ENCODE results near the gene FADD.

The FADD gene

GRCh38 chr11:70201882-70202861, 924 bp upstream of the FADD start:
- H3K9ac ChIP-seq (ENCODE audit: low read length), result no peak overlapping the region
- no peaks in the 10 kb centered on the region for H3F3A ChIP-seq (ENCODE audit: insufficient read depth)
- H3K4me2 ChIP-seq (ENCODE audit: low read depth, low read length, poor library complexity, severe bottlenecking), result no peak overlapping the region
- H3K4me3 ChIP-seq (ENCODE audit: insufficient read depth, low read length, poor library complexity, severe bottlenecking), result no peak overlapping the region
- no peaks in the 10 kb centered on the region for H3K9me3 ChIP-seq (ENCODE audit: insufficient read depth, low read length)
- H3K27ac ChIP-seq (ENCODE audit: low read depth, low read length), result no peak overlapping the region
- TF ChIP-seq EZH2phosphoT487 (conservative IDR thresholded peaks at IDR 0.05; ENCODE audit: low read length), result no peak
- TF ChIP-seq, protein P1, sequence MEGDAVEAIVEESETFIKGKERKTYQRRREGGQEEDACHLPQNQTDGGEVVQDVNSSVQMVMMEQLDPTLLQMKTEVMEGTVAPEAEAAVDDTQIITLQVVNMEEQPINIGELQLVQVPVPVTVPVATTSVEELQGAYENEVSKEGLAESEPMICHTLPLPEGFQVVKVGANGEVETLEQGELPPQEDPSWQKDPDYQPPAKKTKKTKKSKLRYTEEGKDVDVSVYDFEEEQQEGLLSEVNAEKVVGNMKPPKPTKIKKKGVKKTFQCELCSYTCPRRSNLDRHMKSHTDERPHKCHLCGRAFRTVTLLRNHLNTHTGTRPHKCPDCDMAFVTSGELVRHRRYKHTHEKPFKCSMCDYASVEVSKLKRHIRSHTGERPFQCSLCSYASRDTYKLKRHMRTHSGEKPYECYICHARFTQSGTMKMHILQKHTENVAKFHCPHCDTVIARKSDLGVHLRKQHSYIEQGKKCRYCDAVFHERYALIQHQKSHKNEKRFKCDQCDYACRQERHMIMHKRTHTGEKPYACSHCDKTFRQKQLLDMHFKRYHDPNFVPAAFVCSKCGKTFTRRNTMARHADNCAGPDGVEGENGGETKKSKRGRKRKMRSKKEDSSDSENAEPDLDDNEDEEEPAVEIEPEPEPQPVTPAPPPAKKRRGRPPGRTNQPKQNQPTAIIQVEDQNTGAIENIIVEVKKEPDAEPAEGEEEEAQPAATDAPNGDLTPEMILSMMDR (IDR thresholded peaks at IDR 0.05; ENCODE audit: insufficient read depth, low read length, poor library complexity, severe bottlenecking), result no peak
- H4K20me1 ChIP-seq (ENCODE audit: low read depth, low read length), result peaks cover 11% of the 10 kb centered on the region; the same call in 1 of the 2 replicates
- no peaks in the 10 kb centered on the region for H3K9me2 ChIP-seq (replicated peaks; ENCODE audit: insufficient read depth, low read length)
- peak overlapping the region; percentile 11 for H2AFZ ChIP-seq (ENCODE audit: low read depth, low read length, severe bottlenecking)
- H3K36me3 ChIP-seq (ENCODE audit: low read length), result peaks cover 2% of the 10 kb centered on the region; the same call in 1 of the 2 replicates
- peaks cover 34% of the 10 kb centered on the region for H3K79me2 ChIP-seq (ENCODE audit: insufficient read depth, low read length)
- H3K27me3 ChIP-seq (ENCODE audit: low read length), result no peaks in the 10 kb centered on the region

GRCh38 chr11:70203751-70204465, 812 bp downstream of the FADD start:
- peaks cover 2% of the 10 kb centered on the region; the same call in 1 of the 2 replicates for H3K36me3 ChIP-seq (ENCODE audit: low read length)
- H3K27ac ChIP-seq (ENCODE audit: low read depth, low read length), result peak overlapping the region; percentile 71
- H2AFZ ChIP-seq (ENCODE audit: low read depth, low read length, severe bottlenecking), result peak overlapping the region; percentile 59
- no peaks in the 10 kb centered on the region; the same call in 1 of the 2 replicates for H3F3A ChIP-seq (ENCODE audit: insufficient read depth)
- H3K9ac ChIP-seq (ENCODE audit: low read length), result peak overlapping the region; percentile 98
- peaks cover 11% of the 10 kb centered on the region; the same call in 1 of the 2 replicates for H4K20me1 ChIP-seq (ENCODE audit: low read depth, low read length)
- no peaks in the 10 kb centered on the region for H3K9me2 ChIP-seq (replicated peaks; ENCODE audit: insufficient read depth, low read length)
- no peaks in the 10 kb centered on the region for H3K27me3 ChIP-seq (ENCODE audit: low read length)
- TF ChIP-seq, protein P1 (IDR thresholded peaks at IDR 0.05; ENCODE audit: insufficient read depth, low read length, poor library complexity, severe bottlenecking), result no peak
- TF ChIP-seq EZH2phosphoT487 (conservative IDR thresholded peaks at IDR 0.05; ENCODE audit: low read length), result no peak
- H3K79me2 ChIP-seq (ENCODE audit: insufficient read depth, low read length), result peaks cover 34% of the 10 kb centered on the region
- peak overlapping the region; percentile 99 for H3K4me3 ChIP-seq (ENCODE audit: insufficient read depth, low read length, poor library complexity, severe bottlenecking)
- H3K4me2 ChIP-seq (ENCODE audit: low read depth, low read length, poor library complexity, severe bottlenecking), result peak overlapping the region; percentile 71
- H3K9me3 ChIP-seq (ENCODE audit: insufficient read depth, low read length), result no peaks in the 10 kb centered on the region

DNA sequence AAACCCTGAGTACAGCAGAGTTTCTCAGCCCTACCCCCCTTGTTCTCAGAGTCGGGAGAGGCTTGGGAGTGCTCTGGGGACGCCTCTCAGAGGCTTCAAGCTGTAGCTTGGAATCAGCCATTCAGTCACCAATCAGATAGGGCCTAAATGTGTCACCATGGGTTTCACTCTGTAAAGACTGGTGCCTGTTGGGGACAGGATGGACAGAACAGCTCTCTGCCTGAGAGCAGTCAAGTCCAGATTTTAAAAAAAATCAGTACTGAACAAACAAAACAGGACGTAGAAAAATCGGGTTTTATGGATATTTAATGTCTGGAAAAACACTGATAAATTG, 1.3 kb downstream of the FADD start:
- Histone ChIP-seq H3K4me2 (ENCODE audit: low read depth, low read length, poor library complexity, severe bottlenecking) (peak overlapping the region; percentile 71), H3K9ac (ENCODE audit: low read length) (peak overlapping the region; percentile 98), H3K27ac (ENCODE audit: low read depth, low read length) (no peak overlapping the region), H4K20me1 (ENCODE audit: low read depth, low read length) (peaks cover 11% of the 10 kb centered on the region; the same call in 1 of the 2 replicates), H2AFZ (ENCODE audit: low read depth, low read length, severe bottlenecking) (no peak overlapping the region), H3K79me2 (ENCODE audit: insufficient read depth, low read length) (peaks cover 34% of the 10 kb centered on the region), H3K27me3 (ENCODE audit: low read length) (no peaks in the 10 kb centered on the region), H3K36me3 (ENCODE audit: low read length) (peaks cover 2% of the 10 kb centered on the region; the same call in 1 of the 2 replicates), H3K9me3 (ENCODE audit: insufficient read depth, low read length) (no peaks in the 10 kb centered on the region), H3K9me2 (replicated peaks; ENCODE audit: insufficient read depth, low read length) (no peaks in the 10 kb centered on the region), H3K4me3 (ENCODE audit: insufficient read depth, low read length, poor library complexity, severe bottlenecking) (peak overlapping the region; percentile 99), H3F3A (ENCODE audit: insufficient read depth) (no peaks in the 10 kb centered on the region; the same call in 1 of the 2 replicates)
- TF ChIP-seq, protein P1 (IDR thresholded peaks at IDR 0.05; ENCODE audit: insufficient read depth, low read length, poor library complexity, severe bottlenecking), result no peak
- TF ChIP-seq EZH2phosphoT487 (conservative IDR thresholded peaks at IDR 0.05; ENCODE audit: low read length), result no peak
